GM21717 (cell line): ENCODE measurements around the gene TRAM2.

Experiments used
- ATAC-seq: cut with Tn5 transposase; IDR thresholded peaks from one replicate; pipeline ENCODE4 v1.9.1; 2021; ENCODE audit warnings: mild to moderate bottlenecking, moderate library complexity; ENCODE audit not compliant: unreplicated experiment

Gene TRAM2

DNA sequence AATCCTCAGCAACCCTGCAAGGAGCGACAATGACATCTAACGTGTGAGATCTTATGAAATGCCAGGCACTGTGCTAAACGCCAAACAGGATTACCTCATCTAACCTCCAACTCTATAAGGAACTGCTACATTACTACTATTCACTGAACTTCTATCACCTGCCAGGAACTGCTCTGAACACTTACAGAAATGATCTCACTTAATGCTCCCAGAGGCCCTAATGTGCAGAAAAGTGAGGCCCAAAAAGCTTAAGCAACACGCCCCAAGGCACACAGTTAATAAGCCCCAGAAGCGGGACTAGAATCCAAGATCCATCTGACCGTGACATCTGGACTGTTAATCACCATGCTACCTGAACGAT is 28.5 kb downstream of the TRAM2 start:
- no peak for ATAC-seq

DNA sequence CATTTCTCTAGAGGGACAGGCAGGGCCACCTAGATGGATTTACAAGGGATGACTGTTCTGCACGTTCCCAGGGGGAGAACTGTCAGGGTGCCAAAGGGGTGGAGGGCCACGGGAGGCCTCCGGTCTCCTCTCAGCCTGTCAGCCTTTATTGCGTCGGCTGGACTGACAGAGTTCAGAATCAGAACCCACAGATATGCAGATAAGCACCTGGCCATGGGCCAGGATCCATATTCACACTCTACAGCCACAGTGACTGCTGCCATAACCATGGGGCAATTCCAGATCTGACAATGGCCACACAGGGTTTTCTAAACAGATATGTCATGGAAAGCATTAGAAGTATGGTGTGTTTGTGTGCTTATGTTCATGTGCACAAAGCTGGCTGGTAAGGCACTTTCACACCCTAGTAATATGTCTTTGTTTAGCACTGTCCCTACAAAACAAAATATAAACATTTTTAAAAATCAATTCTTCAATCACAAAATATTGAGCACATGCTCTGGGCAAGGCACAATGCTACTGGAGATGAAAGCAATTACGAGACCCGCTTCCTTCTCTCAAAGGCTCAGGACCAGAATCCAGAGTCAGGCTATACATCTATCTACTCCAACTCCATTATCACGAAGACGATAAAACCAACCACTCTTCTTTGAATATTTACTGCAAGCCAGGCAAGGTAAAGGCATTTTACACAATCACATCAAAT is 29.1 kb downstream of the TRAM2 start:
- ATAC-seq: no peak

GRCh38 chr6:52546678-52547077 is 30.2 kb downstream of the TRAM2 start:
- ATAC-seq: peak; percentile 86

GRCh38 chr6:52546192-52546591 is 30.7 kb downstream of the TRAM2 start:
- peak; percentile 71 for ATAC-seq

GRCh38 chr6:52545406-52546119 is 31.3 kb downstream of the TRAM2 start:
- no peak for ATAC-seq

DNA sequence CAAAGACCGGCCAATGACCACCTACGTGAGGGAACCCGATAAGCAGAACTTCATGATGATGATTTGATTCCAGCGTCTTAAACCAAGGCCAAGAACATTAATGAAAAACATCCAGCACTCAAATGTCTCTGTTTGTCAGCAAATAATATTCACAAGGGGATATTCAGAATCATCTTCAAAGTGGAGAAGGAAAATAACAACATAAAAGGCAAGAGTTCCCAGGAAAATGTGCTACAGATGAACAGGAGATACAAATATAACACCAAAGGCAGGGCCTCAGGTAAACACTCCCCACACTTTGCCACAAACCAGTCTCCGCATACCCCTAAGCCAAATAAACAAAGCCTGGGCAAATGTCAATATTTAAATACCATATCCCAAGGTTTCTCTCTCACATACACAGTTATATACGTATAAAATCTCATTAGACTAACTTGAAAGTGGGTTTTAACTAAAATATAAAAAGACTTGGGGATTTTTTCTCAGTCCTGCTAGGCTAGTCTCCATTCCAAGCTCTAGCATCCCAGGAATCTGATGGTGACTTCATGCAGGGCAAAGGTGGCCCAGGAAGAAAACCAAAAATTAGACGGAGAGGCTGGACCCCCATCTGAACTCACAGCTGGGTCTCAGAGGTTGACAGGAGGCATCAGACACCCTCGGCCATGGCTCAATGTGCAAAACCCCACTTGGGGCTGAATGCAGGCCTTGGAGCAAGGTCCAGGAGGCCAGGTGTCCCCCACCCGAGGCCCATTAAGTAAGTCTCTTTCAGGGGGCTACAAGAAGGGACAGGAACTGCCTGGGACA is 32.1 kb downstream of the TRAM2 start:
- ATAC-seq: no peak

- no peak for ATAC-seq
Observed at GRCh38 chr6:52543729-52544601, 32.9 kb downstream of the TRAM2 start.

- no peak for ATAC-seq
Observed at GRCh38 chr6:52543262-52543661, 33.6 kb downstream of the TRAM2 start.

DNA sequence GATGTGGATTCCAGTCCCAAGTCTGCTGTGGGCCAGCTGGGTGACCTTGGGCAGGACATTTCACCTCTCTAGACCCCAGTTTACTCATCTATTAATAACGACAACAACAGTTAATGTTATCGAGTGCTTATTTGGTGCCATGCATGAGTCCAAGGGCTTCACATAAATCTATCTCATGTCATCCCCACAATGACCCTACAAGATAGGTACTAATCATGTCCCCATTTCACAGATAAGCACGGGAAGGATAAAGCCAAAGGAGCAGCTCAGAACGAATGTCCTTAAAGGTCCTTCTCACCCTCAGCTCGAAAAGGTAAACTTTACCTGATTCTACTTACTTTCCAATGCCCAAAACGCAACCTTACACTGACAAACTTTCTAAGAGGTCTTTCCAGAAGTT is 35.7 kb downstream of the TRAM2 start:
- no peak for ATAC-seq

DNA sequence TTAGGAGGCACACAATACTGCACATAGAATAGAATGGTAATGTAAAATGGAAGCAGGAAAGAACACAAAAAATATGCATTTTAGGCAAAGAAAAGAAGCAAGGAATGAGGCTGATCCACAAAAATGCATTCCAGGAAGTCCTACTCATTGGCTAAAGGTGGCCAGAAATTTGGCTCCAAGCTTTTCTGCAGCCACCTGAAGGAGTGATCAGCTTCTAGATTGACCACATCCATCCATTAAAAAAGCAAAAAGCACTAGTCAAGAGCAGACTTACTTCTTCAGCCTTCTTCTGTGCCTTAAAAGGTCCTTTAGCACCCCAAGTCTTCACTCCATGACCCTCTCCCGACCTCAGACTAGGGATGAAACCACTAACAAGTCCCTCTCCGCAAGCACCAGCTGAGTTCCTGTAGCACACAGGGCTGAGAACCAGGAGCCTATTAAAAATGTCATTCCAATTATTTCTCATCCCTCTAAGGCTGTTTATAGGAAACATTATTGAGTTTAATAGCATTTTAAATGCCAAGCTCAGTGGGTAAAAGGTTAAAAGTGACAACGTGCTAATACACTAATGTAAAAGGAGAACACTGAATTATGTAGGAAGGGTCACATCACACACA is 36.5 kb downstream of the TRAM2 start:
- no peak for ATAC-seq

DNA sequence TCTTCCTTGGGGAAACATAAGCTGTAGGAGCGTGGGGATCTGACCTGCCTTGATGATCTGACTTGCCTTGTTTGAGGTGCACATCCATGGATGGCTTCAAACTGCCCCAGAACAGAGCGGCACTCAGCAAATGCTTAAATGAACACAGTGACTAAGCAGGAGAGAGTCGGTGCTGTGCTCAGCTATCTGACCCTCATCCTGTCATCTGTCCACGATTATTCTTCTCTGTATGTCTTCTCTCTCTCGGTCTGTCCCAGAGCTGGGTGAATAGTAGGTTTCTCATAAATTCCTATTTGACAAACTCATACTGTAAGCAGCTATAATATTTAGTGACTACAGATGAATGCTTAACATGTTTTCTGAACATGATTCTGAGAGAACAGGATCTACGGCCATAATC is 37.3 kb downstream of the TRAM2 start:
- ATAC-seq: no peak

DNA sequence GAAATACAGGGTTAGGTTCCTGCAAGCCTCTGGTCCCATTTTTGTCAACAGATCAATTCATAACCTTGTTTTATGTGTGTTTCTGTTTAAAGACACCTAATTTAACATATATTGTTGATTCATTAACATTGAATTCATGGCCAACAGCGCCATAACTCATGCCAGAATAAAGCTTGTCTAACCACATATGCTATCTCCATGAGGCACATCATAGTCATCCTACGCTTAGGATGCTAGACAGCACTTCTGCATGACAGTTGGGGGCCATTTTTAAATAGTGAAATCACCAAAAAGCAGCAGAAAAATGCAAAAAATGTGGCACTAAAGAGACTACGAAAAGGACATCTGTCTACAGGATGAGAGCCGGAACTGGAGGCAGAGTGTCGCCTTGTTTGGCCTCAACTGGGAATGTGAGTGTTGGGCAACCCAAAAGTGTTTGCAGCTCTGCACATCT is 37.9 kb downstream of the TRAM2 start:
- ATAC-seq: no peak

GRCh38 chr6:52538252-52538900 is 38.5 kb downstream of the TRAM2 start:
- ATAC-seq: no peak

- peak; percentile 71 for ATAC-seq
Observed at GRCh38 chr6:52537001-52537753, 39.7 kb downstream of the TRAM2 start.

DNA sequence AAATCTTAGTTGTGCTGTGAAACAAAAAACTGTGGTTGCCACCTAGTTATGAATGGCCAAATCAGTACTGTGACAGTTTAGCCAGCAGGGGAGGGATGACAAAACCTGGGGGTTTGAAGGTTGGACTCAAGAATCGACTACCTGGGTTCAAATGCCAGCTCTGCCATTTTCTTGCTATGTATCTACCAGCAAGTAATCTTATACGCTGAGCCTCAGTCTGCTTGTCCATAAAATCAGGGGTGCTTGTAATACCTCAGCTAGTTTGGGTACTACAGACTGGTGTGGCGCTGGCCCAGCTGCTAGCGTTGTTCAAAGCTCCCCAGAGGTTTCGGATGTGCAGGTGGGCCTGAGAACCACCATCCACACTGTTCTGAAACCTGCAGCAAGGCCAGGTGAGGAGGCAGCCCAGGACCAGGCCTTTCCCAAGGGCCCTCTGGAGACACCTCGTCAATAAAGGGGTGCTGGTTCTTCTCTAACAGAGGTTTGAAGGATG is 40.4 kb downstream of the TRAM2 start:
- peak; percentile 43 for ATAC-seq

DNA sequence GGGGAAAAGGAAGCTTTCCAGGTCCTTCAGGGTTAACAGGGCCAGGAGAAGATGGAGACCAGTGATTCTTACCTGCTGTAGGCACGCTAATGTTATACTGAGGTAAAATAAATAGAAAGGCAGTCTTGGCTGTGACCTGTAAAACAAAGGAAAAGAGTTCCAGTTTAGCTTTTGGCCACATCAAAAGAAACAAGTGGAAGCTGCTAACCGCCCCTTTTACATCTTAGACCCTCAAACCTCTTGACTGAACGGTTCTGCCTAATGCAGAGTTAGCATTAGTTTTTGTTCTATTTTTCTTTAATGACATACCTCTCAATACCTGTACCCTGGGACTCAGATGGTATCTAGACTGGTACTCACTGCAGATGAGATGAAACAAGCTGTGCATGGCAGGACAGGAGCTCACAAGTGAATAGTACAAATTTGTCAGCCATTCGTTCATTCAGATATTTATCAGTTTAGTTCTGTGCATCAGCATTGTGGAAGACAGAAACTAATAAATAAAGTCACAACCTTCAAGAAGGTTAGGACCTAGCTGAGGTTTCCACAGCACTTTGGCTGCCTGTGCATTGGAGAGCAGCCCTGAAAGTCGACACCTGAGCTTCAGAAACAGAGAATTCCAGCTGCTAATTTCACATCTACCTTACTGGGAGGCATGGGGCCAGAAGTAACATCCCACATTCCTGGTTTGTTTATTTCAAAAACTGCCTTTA is 41.0 kb downstream of the TRAM2 start:
- ATAC-seq: no peak

DNA sequence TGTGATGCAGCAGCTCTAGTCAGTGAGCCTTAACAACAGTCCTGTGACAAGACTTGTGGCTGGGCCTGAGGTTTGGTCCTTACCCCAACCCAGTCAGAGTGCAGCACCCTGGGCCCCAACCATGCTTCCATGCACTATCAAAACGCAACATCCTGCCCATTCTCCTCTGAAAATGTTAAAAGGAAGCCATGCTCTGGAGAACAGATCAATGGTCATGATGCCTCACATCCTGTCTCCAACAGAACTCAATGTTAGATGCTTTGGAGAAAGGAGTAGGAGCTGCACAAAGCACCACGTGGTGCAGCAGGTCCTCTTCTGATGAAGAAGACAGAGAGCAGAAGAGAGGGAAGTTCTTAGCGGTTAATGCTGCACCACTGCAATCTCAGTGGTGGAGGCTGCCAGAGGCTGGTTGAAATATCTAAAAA is 41.9 kb downstream of the TRAM2 start:
- no peak for ATAC-seq

DNA sequence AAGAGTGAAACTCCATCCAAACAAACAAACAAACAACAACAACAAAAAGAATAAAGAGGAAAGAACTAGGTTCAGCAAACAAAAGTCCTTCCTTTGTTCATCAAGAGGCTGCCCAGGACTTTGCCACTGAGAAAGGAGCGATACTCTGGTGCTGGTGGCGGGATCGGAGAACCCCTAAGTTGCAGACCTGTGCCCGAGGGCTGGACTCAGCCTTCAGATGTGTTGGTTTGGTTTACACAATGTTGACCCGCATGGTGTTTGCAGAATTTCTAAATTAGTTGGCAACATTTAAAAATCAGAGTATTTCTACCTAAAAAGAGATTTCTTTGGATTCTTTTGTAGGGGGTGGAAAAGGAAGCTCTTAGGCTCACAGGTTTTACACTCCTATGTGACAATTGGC is 42.5 kb downstream of the TRAM2 start:
- ATAC-seq: no peak
